GM12878 (cell line): ENCODE measurements around the gene CPVL. TPM values are rescaled to one million over a fixed set of nuclear protein-coding genes. Genes with fewer than 3 reads are reported as not detected.

Experiments
- ATAC-seq: fragments of 200-7000 bp; cut with Tn5 transposase; 3 replicates; pipeline ENCODE4 v1.9.1; 2020; ENCODE audit warnings: mild to moderate bottlenecking, moderate library complexity
- BruUV-seq: library from RNA; stranded (reverse); fragments of 400-500 nt; replicated peaks from 2 replicates; lab custom pipeline; 2021; lab: Mats Ljungman, UMichigan
- CTCF ChIA-PET: fragments of 300-600 bp; sonication (Branson Sonifier 250); formaldehyde crosslinking; extraction: SDS; loops from one replicate; lab custom pipeline; 2021; ENCODE audit warnings: inconsistent platforms; lab: Yijun Ruan, JAX
- POLR2A ChIA-PET: fragments of 350-600 bp; formaldehyde crosslinking; extraction: SDS; loops from one replicate; lab custom pipeline; 2021; ENCODE audit warnings: inconsistent platforms; lab: Charles Lee
- RAD21 ChIA-PET: fragments of 300-600 bp; sonication (Branson Sonifier 250); formaldehyde crosslinking; loops from one replicate; lab custom pipeline; 2023; ENCODE audit warnings: antibody characterized with exemption; ENCODE audit not compliant: unreplicated experiment; lab: Charles Lee
- SMC1A ChIA-PET: fragments of 300-600 bp; sonication (Branson Sonifier 250); formaldehyde crosslinking; loops from one replicate; lab custom pipeline; 2023; ENCODE audit not compliant: unreplicated experiment, uncharacterized antibody; lab: Charles Lee
- DNase-seq: peaks from one replicate; pipeline ENCODE4 v3.0.0-alpha.2; 2011; ENCODE audit warnings: low read depth, low spot score
- FAIRE-seq: peaks from 3 replicates; lab custom pipeline; 2011; peaks lifted over from hg19 to GRCh38; lab: Jason Lieb, UNC
- H2AFZ ChIP-seq: 2 replicates; pipeline ENCODE4 v1.6.0; 2011; ENCODE audit warnings: low read depth, low read length, control low read depth; ENCODE audit not compliant: control insufficient read depth
- H3K27ac ChIP-seq: 2 replicates; pipeline ENCODE4 v1.5.1; 2011; ENCODE audit warnings: control low read depth; ENCODE audit not compliant: control insufficient read depth, insufficient read depth
- H3K27me3 ChIP-seq, 2 experiments: replicated peaks in 1 of 2; 2 replicates each; pipeline versions ENCODE4 v1.6.0 to v1.6.1; 2011; ENCODE audit warnings: low read length in 1 of 2; ENCODE audit not compliant: control insufficient read depth in 2 of 2, insufficient read depth in 2 of 2
- H3K36me3 ChIP-seq, 2 experiments: 2 replicates each; pipeline ENCODE4 v1.5.1; 2011; ENCODE audit warnings: low read length in 1 of 2; ENCODE audit not compliant: control insufficient read depth in 2 of 2, insufficient read depth in 2 of 2
- H3K4me1 ChIP-seq: 2 replicates; pipeline ENCODE4 v1.6.1; 2011; ENCODE audit warnings: mild to moderate bottlenecking, low read length, moderate library complexity, mixed read lengths; ENCODE audit not compliant: control insufficient read depth, insufficient read depth
- H3K4me2 ChIP-seq: 2 replicates; pipeline ENCODE4 v1.6.0; 2011; ENCODE audit warnings: control low read depth; ENCODE audit not compliant: control insufficient read depth, insufficient read depth
- H3K4me3 ChIP-seq: fragments of 200-600 bp; sonication (generic); 2 replicates; pipeline ENCODE4 v1.5.1; 2016
- H3K79me2 ChIP-seq: 2 replicates; pipeline ENCODE4 v1.6.0; 2011; ENCODE audit warnings: low read length; ENCODE audit not compliant: control insufficient read depth, insufficient read depth
- H3K9ac ChIP-seq: 2 replicates; pipeline ENCODE4 v1.8.0; 2011; ENCODE audit warnings: low read length, control low read depth, mixed read lengths; ENCODE audit not compliant: control insufficient read depth, insufficient read depth
- H3K9me3 ChIP-seq: replicated peaks from 3 replicates; pipeline ENCODE4 v1.5.1; 2011; ENCODE audit warnings: mild to moderate bottlenecking, low read length; ENCODE audit not compliant: control insufficient read depth, insufficient read depth
- H4K20me1 ChIP-seq: 2 replicates; pipeline ENCODE4 v1.6.0; 2011; ENCODE audit not compliant: control insufficient read depth, insufficient read depth
- BCL11A ChIP-seq: IDR thresholded peaks from 2 replicates; pipeline ENCODE4 v1.6.1; 2011; ENCODE audit warnings: low read depth, low read length
- IRF4 ChIP-seq: IDR thresholded peaks from 2 replicates; pipeline ENCODE4 v1.6.1; 2011; ENCODE audit warnings: low read depth, low read length
- JUND ChIP-seq: IDR thresholded peaks from 2 replicates; pipeline ENCODE4 v1.6.1; 2012; ENCODE audit warnings: low read depth, mild to moderate bottlenecking, low read length, improper control_type of control experiment, moderate library complexity
- KDM1A ChIP-seq: fragments of 200-600 bp; sonication (generic); IDR thresholded peaks from 2 replicates; pipeline ENCODE4 v1.6.1; 2016; ENCODE audit warnings: borderline replicate concordance
- NFXL1 ChIP-seq: fragments of 450-650 bp; IDR thresholded peaks from 2 replicates; pipeline ENCODE4 v1.6.1; 2017; ENCODE audit warnings: antibody characterized with exemption, mild to moderate bottlenecking, borderline replicate concordance
- NRF1 ChIP-seq: conservative IDR thresholded peaks from 2 replicates; pipeline ENCODE4 v1.6.1; 2011; ENCODE audit warnings: mild to moderate bottlenecking, low read depth, low read length, improper control_type of control experiment
- PAX8 ChIP-seq: fragments of 450-650 bp; IDR thresholded peaks from 2 replicates; pipeline ENCODE4 v1.6.1; 2017; ENCODE audit warnings: mild to moderate bottlenecking, moderate library complexity
- SRF ChIP-seq, 2 experiments: IDR thresholded peaks; 2 replicates each; pipeline ENCODE4 v1.6.1; 2011; ENCODE audit warnings: low read depth in 2 of 2, low read length in 2 of 2, mild to moderate bottlenecking in 1 of 2, moderate library complexity in 1 of 2
- SUPT20H ChIP-seq: IDR thresholded peaks from 2 replicates; pipeline ENCODE4 v1.6.1; 2011; ENCODE audit warnings: low read depth, mild to moderate bottlenecking, low read length, moderate library complexity, borderline replicate concordance; ENCODE audit not compliant: control insufficient read depth
- TAF1 ChIP-seq: IDR thresholded peaks from 2 replicates; pipeline ENCODE4 v1.6.1; 2011; ENCODE audit warnings: mild to moderate bottlenecking, low read depth, low read length, borderline replicate concordance
- ZSCAN29 ChIP-seq: fragments of 450-650 bp; IDR thresholded peaks from 2 replicates; pipeline ENCODE4 v1.6.1; 2017; ENCODE audit warnings: mild to moderate bottlenecking, moderate library complexity
- WGBS: methylation state at CpG from one replicate; pipeline ENCODE4 v1.1.6; 2016; ENCODE audit warnings: low lambda C conversion rate; ENCODE audit not compliant: insufficient replicate concordance, insufficient coverage; ENCODE audit errors: missing lambda C conversion rate; 5-methylcytosine and 5-hydroxymethylcytosine counted together
- in situ Hi-C: fragments of 300-500 bp; cut with MboI; formaldehyde crosslinking; loops from 9 replicates; pipeline ENCODE4 v1.14.3; 2018; ENCODE audit warnings: mixed read lengths
- intact Hi-C: fragments of 100-400 bp; cut with micrococcal nuclease; formaldehyde crosslinking; loops from one replicate; pipeline ENCODE4 v1.14.2; 2022; ENCODE audit not compliant: unreplicated experiment
- polyA plus RNA-seq, 11 experiments: library from polyadenylated mRNA; depleted of rRNA in 4 of 11; unstranded in 6 of 11; stranded (reverse) in 5 of 11; fragments of >200 nt; fragmentation: Nextera tagmentation in 4 of 11; fragmentation: Illumina TruSeq in 1 of 11; extraction: Ambion mirVana in 4 of 11; extraction: Trizol in 1 of 11; gene quantifications; 1 replicate in 1 of 11; 2 replicates in 10 of 11; pipeline versions ENCODE4 v1.2.1 to v1.2.3, GENCODE V29; 2011 to 2016; ENCODE audit warnings: inconsistent platforms in 2 of 11, missing spikeins in 2 of 11, low read depth in 1 of 11
- total RNA-seq, 4 experiments: library from RNA; depleted of rRNA in 3 of 4; stranded (reverse); fragments of >200 nt in 3 of 4; fragmentation: Illumina TruSeq in 1 of 4; extraction: Trizol in 1 of 4; gene quantifications; 2 replicates each; pipeline versions ENCODE4 v1.2.1 to v1.2.3, GENCODE V29; 2013 to 2021
- TF ChIP-seq, protein P1 (sequence below): fragments of 150-350 bp; IDR thresholded peaks from 2 replicates; pipeline ENCODE4 v1.6.1; 2014; ENCODE audit warnings: mild to moderate bottlenecking, low read depth, low read length
- TF ChIP-seq, protein P2 (sequence below): IDR thresholded peaks from 2 replicates; pipeline ENCODE4 v1.6.1; 2011; ENCODE audit warnings: low read depth, low read length, improper control_type of control experiment, borderline replicate concordance
- TF ChIP-seq, protein P3 (sequence below): IDR thresholded peaks from 2 replicates; pipeline ENCODE4 v1.6.1; 2011; ENCODE audit warnings: borderline replicate concordance, low read depth, mild to moderate bottlenecking, moderate library complexity, low read length; ENCODE audit not compliant: insufficient read depth, poor library complexity, severe bottlenecking
- TF ChIP-seq, protein P4 (sequence below): fragments of 450-650 bp; IDR thresholded peaks from 2 replicates; pipeline ENCODE4 v1.6.1; 2018; ENCODE audit warnings: borderline replicate concordance, mild to moderate bottlenecking; ENCODE audit not compliant: partially characterized antibody
- TF ChIP-seq, protein P5 (sequence below): fragments of 450-650 bp; conservative IDR thresholded peaks from 2 replicates; pipeline ENCODE4 v1.6.1; 2017; ENCODE audit warnings: mild to moderate bottlenecking, moderate library complexity

CPVL gene
- total and polyA plus RNA-seq, 10 of the 15 experiments (the other 5 are each of a cell fraction or from before 2014, with no cell fraction given): 0.59 TPM; not detected in 9

DNA sequence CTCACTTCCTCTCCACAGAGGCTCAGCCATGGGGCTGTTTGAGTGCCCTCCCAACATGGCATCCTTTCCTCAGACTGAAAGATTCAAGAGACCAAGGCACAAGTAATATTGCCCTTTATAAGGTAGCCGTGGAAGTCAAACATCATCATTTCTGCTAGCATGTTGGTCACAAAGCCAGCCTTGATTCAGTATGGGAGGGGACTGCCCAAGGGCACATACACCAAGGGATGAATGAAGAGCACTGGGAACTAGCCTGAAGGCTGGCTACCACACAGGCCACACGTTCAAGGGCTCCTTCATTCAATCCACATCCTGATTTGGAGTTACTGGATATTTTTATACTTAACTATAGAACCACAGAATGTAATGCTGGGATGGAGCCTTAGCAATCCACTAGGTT, 39.3 kb downstream of the CPVL start:
- WGBS: 0% methylated on average over 2 of the region's 2 CpGs
- Histone ChIP-seq H3K36me3 (no peaks in the 10 kb centered on the region), H3K9ac (no peak overlapping the region), H3K79me2 (no peaks in the 10 kb centered on the region), H3K9me3 (no peaks in the 10 kb centered on the region), H3K27ac (no peak overlapping the region), H3K4me1 (no peaks in the 10 kb centered on the region), H3K27me3 (peaks cover 3 to 4% of the 10 kb centered on the region in 2 experiments; a peak in 2 of 4 replicates), H3K4me2 (no peak overlapping the region), H3K4me3 (no peak overlapping the region), H2AFZ (no peak overlapping the region), H4K20me1 (no peaks in the 10 kb centered on the region)
- RAD21 ChIA-PET: interaction anchor here (0.6 to 1.7 kb wide), 8 partner anchors 11 to 303 kb away, joined by 3 to 29 read pairs (median 3); no protein-coding TSS in a partner anchor
- no peak for DNase-seq
- no peak for ATAC-seq
- in situ Hi-C loops: loop anchor here (5.0 kb wide), 1 partner anchor 185 kb away; no protein-coding TSS in a partner anchor
- POLR2A ChIA-PET: no interaction called here
- SMC1A ChIA-PET: interaction anchor here (0.8 to 2.4 kb wide), 7 partner anchors 9 to 302 kb away, joined by 3 to 39 read pairs (median 5); no protein-coding TSS in a partner anchor
- intact Hi-C loops: no loop called here
- FAIRE-seq: no peak
- CTCF ChIA-PET: interaction anchor here (0.7 to 16.4 kb wide), 23 partner anchors 7 to 718 kb away, joined by 3 to 375 read pairs (median 4); no protein-coding TSS in a partner anchor
- BruUV-seq: no TSS peak
- TF ChIP-seq IRF4 (no peak), ZSCAN29 (no peak), NFXL1 (no peak), TAF1 (no peak), JUND (no peak), BCL11A (no peak), KDM1A (no peak), PAX8 (no peak), SRF (IDR thresholded peaks at IDR 0.05; ENCODE audit: low read depth in 2 of 2, low read length in 2 of 2) (no peak), SUPT20H (no peak), NRF1 (no peak)
- TF ChIP-seq, protein P1, sequence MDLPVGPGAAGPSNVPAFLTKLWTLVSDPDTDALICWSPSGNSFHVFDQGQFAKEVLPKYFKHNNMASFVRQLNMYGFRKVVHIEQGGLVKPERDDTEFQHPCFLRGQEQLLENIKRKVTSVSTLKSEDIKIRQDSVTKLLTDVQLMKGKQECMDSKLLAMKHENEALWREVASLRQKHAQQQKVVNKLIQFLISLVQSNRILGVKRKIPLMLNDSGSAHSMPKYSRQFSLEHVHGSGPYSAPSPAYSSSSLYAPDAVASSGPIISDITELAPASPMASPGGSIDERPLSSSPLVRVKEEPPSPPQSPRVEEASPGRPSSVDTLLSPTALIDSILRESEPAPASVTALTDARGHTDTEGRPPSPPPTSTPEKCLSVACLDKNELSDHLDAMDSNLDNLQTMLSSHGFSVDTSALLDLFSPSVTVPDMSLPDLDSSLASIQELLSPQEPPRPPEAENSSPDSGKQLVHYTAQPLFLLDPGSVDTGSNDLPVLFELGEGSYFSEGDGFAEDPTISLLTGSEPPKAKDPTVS: no peak
- TF ChIP-seq, protein P2, sequence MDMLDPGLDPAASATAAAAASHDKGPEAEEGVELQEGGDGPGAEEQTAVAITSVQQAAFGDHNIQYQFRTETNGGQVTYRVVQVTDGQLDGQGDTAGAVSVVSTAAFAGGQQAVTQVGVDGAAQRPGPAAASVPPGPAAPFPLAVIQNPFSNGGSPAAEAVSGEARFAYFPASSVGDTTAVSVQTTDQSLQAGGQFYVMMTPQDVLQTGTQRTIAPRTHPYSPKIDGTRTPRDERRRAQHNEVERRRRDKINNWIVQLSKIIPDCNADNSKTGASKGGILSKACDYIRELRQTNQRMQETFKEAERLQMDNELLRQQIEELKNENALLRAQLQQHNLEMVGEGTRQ: no peak
- TF ChIP-seq, protein P3, sequence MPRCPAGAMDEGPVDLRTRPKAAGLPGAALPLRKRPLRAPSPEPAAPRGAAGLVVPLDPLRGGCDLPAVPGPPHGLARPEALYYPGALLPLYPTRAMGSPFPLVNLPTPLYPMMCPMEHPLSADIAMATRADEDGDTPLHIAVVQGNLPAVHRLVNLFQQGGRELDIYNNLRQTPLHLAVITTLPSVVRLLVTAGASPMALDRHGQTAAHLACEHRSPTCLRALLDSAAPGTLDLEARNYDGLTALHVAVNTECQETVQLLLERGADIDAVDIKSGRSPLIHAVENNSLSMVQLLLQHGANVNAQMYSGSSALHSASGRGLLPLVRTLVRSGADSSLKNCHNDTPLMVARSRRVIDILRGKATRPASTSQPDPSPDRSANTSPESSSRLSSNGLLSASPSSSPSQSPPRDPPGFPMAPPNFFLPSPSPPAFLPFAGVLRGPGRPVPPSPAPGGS: no peak
- TF ChIP-seq, protein P4, sequence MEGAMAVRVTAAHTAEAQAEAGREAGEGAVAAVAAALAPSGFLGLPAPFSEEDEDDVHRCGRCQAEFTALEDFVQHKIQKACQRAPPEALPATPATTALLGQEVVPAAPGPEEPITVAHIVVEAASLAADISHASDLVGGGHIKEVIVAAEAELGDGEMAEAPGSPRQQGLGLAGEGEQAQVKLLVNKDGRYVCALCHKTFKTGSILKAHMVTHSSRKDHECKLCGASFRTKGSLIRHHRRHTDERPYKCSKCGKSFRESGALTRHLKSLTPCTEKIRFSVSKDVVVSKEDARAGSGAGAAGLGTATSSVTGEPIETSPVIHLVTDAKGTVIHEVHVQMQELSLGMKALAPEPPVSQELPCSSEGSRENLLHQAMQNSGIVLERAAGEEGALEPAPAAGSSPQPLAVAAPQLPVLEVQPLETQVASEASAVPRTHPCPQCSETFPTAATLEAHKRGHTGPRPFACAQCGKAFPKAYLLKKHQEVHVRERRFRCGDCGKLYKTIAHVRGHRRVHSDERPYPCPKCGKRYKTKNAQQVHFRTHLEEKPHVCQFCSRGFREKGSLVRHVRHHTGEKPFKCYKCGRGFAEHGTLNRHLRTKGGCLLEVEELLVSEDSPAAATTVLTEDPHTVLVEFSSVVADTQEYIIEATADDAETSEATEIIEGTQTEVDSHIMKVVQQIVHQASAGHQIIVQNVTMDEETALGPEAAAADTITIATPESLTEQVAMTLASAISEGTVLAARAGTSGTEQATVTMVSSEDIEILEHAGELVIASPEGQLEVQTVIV: no peak
- TF ChIP-seq, protein P5, sequence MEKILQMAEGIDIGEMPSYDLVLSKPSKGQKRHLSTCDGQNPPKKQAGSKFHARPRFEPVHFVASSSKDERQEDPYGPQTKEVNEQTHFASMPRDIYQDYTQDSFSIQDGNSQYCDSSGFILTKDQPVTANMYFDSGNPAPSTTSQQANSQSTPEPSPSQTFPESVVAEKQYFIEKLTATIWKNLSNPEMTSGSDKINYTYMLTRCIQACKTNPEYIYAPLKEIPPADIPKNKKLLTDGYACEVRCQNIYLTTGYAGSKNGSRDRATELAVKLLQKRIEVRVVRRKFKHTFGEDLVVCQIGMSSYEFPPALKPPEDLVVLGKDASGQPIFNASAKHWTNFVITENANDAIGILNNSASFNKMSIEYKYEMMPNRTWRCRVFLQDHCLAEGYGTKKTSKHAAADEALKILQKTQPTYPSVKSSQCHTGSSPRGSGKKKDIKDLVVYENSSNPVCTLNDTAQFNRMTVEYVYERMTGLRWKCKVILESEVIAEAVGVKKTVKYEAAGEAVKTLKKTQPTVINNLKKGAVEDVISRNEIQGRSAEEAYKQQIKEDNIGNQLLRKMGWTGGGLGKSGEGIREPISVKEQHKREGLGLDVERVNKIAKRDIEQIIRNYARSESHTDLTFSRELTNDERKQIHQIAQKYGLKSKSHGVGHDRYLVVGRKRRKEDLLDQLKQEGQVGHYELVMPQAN: no peak
